AML-193 (cell line): ENCODE results near the gene ABLIM1.

Experiments
- DNase-seq, 2 experiments: peaks; one replicate each; lab custom pipeline; 2025; lab: John Stamatoyannopoulos, UW

Gene ABLIM1

GRCh38 chr10:114408968-114409444 is 249.1 kb downstream of the ABLIM1 start:
- DNase-seq, result no peak

GRCh38 chr10:114408112-114408967 is 249.7 kb downstream of the ABLIM1 start:
- DNase-seq, result no peak

DNA sequence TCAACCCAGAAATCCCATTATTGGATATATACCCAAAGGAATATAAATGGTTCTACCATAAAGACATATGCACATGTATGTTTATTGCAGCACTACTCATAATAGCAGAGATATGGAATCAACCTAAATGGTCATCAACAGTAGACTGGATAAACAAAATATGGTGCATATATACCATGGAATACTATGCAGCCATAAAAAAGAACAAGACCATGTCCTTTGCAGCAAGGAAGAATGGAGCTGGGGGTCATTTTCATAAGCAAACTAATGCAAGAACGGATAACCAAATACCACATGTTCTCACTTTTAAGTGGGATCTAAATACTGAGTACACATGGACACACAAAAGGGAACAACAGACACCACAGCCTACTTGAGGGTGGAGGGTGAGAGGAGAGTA is 251.6 kb downstream of the ABLIM1 start:
- DNase-seq, result no peak

DNA sequence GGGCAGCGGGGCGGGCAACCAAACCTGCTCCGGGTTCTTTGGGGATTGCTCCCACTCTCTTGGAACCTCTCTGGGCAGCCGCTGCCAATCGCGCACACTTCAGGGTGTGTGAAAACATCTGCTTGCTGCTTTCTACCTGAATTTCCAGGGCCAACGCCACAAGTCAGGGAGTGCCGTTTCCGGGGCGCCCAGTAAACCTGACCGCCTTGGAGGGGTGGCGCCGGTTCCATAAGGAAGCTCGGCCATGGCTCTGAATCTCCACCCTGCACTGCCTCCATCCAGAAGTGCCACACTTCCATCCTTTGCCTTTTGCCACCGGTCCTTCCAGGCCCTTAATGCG is 253.1 kb downstream of the ABLIM1 start:
- DNase-seq, result no peak

- no peak for DNase-seq
Observed at GRCh38 chr10:114404171-114405010, 253.7 kb downstream of the ABLIM1 start, which contains the start of gene AFAP1L2. Gene AFAP1L2, minus strand, starts transcription at chr10:114404502. Its CDS starts 47 bp downstream, at chr10:114404455.

DNA sequence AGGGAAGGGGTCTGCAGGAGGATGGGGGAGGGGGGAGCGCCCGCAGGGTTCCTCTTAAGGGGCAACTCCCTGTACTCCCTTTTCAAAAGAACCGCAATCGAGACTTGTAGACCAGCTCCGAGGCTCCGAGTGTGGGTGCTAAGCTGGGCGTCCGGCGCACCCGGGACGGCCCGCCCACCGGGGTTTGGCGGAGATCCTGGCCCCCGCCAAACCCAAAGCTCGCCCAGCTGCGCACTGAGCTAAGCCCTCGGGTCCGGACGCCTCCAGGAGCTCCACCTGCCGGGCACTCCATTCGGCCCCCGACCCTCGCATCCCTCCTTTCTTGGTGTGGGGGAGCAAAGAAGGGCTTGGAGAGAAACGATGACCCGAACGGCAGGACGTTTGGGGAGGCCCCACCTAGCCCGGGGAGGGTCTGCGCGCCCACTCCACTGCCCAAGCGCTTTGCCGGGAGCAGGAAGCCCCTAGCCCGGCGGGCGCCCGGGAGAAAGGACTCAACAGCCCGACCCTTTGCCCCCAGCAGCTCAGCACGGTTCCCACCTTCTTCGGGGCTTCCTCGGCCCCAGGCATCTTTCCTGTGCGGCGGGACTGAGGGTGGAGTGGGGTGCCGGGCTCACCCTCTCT is 254.4 kb downstream of the ABLIM1 start:
- no peak for DNase-seq

DNA sequence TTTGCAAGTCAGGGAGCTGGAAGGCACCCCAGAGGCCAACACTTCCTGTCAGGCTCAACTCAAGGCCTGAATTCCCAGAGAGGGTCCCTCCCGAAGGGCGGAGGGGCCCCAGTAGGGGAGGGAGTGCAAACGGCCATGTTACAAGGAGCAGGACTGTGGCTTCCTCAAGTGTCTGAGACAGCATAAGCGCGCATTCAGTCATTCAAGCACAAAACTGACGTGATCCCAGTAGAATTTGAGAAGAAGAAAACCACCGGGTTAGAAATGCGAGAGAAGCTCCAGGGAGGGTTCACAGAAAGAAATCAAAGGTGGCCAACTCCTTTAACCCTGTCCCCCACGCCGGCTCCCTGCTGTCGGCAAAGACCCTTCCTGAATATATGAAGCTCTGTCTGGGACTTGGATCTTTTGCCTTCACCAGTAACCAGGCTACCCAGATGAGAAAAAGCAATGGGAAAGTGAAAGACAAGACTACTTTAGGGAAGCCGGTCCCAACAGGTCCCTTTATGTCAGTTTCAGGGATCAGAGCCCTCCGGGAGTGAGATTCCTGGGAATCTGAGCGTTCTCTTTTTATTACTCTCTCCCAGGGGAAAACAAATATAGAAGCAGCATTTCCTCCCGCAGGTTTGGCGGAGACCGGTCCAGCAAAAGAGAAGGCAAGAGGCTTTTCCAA is 255.1 kb downstream of the ABLIM1 start:
- no peak for DNase-seq

DNA sequence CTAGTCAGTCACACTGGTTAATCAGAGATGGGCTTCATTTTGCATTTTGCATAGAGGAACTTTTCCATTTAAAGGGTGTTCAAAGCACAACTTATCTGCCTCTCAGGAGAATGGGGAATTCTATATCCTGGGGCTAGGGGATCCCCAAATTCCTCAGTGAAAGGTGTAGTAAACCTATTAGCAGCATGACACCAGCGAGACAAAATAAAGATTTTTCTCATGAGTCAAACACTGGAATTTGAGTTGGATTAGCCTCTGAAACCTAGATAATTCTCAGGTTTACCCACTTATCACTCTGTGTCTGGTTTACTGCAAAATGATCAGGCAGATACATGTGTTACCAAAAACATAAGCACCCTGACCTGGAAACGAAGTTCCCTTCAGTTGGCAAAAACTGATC is 255.8 kb downstream of the ABLIM1 start:
- DNase-seq, result no peak

DNA sequence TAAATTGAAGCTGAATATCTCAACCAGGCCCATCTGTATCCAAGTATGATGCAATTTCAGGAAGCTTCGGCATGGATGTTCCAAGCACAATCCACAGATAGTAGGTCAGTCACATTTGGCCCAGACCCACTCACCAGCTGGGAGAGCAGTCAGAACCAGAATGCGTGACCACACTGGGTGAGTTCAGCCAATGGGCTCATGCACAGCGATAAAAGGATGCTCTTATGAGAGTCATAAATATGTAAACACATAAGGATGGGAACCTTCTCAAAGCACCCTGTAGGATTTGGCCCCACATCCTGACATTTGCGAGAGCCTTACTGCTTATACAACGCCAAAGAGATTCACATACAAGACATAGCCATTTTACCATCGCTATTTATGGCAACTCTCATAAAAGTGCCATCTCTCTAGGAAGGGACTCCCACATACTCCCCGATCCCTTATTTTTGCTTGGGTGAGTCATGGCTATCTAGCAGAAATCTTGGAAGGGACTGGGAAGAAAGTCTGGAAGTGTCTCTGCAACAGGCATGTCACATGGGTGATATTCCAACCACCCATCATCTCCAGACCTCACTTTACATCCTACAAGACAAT is 256.8 kb downstream of the ABLIM1 start:
- no peak for DNase-seq

GRCh38 chr10:114400091-114400490 is 258.0 kb downstream of the ABLIM1 start:
- no peak for DNase-seq

DNA sequence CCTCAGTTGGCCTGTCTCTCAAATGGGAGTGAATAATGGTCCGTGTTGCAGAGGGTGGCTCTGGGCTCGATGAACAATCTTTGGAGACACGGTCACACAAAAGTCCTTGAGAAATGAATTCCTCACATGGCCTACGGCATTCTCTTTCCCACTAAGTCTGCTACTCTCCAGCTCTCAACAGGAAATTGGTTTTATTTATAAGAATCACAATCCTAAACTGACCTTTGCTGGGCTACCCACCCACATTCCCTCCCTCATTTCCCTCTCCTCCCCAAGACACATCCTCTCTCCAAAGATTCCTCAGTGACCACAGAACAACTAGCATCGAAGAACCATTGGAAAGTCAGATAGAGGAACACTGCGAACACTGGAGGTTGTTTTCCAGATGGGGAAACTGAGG is 258.5 kb downstream of the ABLIM1 start:
- DNase-seq, result no peak

DNA sequence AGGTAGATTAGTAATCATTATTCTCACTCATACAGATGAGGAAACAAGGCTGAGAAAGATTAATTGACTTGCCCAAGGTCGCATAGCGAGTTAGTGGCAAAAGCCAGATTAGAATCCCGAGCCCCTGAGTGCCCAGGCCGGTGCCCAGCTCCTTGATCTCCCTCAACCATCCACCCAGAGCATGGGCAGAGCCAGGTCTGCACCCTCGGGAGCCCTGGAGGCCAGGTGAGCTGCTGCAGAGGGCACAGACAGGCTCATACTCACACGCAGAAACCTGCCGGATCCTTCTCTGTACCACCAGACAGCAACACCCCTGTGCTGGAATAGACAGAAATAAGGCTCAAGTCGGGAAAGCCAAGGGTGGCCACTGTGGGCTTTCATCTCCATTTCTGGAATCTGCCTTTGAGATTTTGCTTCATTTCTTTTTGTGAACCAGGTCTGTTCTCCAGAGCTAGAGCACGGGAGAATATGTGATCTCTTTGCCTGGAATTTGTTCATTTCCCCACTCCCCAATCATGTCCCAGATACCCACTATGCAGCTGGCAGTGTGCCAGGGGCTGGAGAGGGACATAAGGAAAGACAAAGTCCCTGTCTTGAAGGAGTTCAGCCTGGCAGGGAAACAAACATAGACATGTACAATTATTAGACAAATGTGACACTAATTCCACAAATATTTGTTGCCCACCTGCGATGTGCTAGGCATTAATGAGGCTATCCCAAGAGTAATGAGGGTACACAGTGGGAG is 259.3 kb downstream of the ABLIM1 start:
- no peak for DNase-seq

GRCh38 chr10:114397651-114398145 is 260.4 kb downstream of the ABLIM1 start:
- DNase-seq, result no peak

DNA sequence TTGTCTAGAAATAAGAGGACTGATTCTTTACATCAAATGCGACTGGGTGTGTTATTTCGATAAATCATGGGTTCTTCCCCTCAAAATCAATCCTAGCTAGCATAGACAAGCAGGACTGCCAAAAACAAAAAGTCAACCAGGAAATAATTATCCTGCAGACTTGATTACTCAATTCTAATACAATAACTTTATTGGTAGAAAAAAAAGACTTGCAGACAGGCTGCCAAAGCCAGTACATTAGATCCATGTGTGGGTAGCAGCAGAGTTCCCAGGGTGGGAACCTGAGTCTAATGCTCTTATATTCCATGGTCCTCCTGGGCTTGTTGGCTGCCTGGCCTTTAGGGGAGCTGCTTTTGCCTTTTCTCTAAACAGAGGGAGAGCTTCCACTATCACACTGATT is 261.6 kb downstream of the ABLIM1 start:
- no peak for DNase-seq

- no peak for DNase-seq
Observed at GRCh38 chr10:114395366-114396022, 262.6 kb downstream of the ABLIM1 start.

DNA sequence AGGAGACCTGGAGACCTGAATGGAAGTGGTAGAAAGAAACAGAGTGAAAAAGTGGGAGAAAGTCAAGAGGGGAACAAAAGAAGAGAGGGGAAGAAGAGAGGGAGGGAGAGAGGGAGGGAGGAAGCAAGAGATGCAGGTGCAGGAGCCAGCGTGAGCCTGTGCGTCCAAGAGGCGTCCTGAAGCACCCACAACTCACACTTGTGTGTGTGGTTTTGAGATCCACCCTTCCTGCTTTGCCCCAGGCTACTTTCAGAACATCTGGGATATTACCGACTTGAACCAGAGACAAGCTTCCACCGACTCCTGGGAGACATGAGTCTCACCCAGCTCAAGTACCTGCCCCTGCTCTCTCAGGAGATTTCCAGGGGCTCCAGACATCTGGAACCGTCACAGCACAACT is 263.5 kb downstream of the ABLIM1 start:
- DNase-seq, result no peak

DNA sequence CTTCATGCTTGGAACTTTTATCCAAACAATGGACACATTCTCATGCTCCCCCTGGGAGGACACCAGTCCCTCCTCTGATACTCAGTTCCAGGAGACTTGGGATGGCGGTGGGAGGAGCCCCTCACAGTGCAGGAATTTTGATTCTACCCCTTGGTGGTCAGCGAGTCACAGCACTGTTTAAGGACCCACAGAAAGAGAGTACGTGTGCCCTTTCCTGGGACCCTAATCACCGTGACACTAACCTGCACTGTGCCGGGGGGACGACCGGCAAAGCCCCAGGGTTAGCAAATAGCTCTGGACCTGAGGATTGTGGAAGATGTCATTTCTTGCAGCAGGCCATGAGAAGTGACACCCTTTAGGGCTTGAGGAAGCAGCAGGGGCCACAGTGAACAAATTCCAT is 264.2 kb downstream of the ABLIM1 start:
- no peak for DNase-seq

GRCh38 chr10:114393482-114393881 is 264.6 kb downstream of the ABLIM1 start:
- no peak for DNase-seq

GRCh38 chr10:114392112-114392835 is 265.8 kb downstream of the ABLIM1 start:
- DNase-seq, result no peak
